H9 (cell line): ENCODE data around the gene AKT3. TPM values are rescaled to one million over a fixed set of nuclear protein-coding genes. Genes with fewer than 3 reads are reported as not detected.

Source experiments
- DNase-seq: peaks from one replicate; pipeline ENCODE4 v3.0.0-alpha.2; 2017
- H2AFZ ChIP-seq: one replicate; pipeline ENCODE4 v1.6.1; 2013; ENCODE audit warnings: mild to moderate bottlenecking, low read length, control low read depth, moderate library complexity
- H2AK5ac ChIP-seq: 2 replicates; pipeline ENCODE4 v1.6.1; 2013; ENCODE audit warnings: low read length, control low read depth, mixed read lengths; ENCODE audit not compliant: insufficient read length
- H2BK120ac ChIP-seq: one replicate; pipeline ENCODE4 v1.6.1; 2013; ENCODE audit warnings: low read depth, mild to moderate bottlenecking, low read length, control low read depth, inconsistent platforms; ENCODE audit not compliant: poor library complexity, severe bottlenecking
- H2BK12ac ChIP-seq: 2 replicates; pipeline ENCODE4 v1.6.1; 2013; ENCODE audit warnings: low read length, control low read depth, mixed read lengths, low read depth; ENCODE audit not compliant: insufficient read length
- H2BK15ac ChIP-seq: 2 replicates; pipeline ENCODE4 v1.6.1; 2013; ENCODE audit warnings: low read depth, low read length, control low read depth
- H2BK20ac ChIP-seq: one replicate; pipeline ENCODE4 v1.6.1; 2013; ENCODE audit warnings: low read depth, mild to moderate bottlenecking, low read length, control low read depth, inconsistent platforms; ENCODE audit not compliant: poor library complexity, severe bottlenecking
- H2BK5ac ChIP-seq: 2 replicates; pipeline ENCODE4 v1.6.1; 2013; ENCODE audit warnings: low read length, control low read depth, mixed read lengths; ENCODE audit not compliant: insufficient read length
- H3K14ac ChIP-seq: 2 replicates; pipeline ENCODE4 v1.6.1; 2013; ENCODE audit warnings: low read length, control low read depth; ENCODE audit not compliant: insufficient read depth
- H3K18ac ChIP-seq: 2 replicates; pipeline ENCODE4 v1.6.1; 2013; ENCODE audit warnings: low read depth, mild to moderate bottlenecking, mixed read lengths, low read length, control low read depth; ENCODE audit not compliant: insufficient read length
- H3K23ac ChIP-seq: 2 replicates; pipeline ENCODE4 v1.6.1; 2013; ENCODE audit warnings: low read length, control low read depth, mixed read lengths, low read depth; ENCODE audit not compliant: insufficient read length
- H3K23me2 ChIP-seq: 2 replicates; pipeline ENCODE4 v1.6.1; 2013; ENCODE audit warnings: low read depth, mild to moderate bottlenecking, mixed read lengths, low read length, control low read depth; ENCODE audit not compliant: insufficient read length, poor library complexity, severe bottlenecking
- H3K27ac ChIP-seq: 2 replicates; pipeline ENCODE4 v1.5.1; 2013; ENCODE audit warnings: low read length, control low read depth, mixed read lengths, low read depth; ENCODE audit not compliant: insufficient read length
- H3K27me3 ChIP-seq: 2 replicates; pipeline ENCODE4 v1.6.1; 2013; ENCODE audit warnings: low read length, control low read depth, inconsistent platforms; ENCODE audit not compliant: insufficient read depth
- H3K4ac ChIP-seq: 2 replicates; pipeline ENCODE4 v1.6.1; 2013; ENCODE audit warnings: low read depth, mild to moderate bottlenecking, control low read depth, inconsistent platforms, low read length, moderate library complexity
- H3K4me1 ChIP-seq: 2 replicates; pipeline ENCODE4 v1.6.1; 2013; ENCODE audit warnings: low read length, control low read depth, inconsistent platforms; ENCODE audit not compliant: insufficient read depth
- H3K4me2 ChIP-seq: 2 replicates; pipeline ENCODE4 v1.6.1; 2013; ENCODE audit warnings: low read length, control low read depth, mixed read lengths; ENCODE audit not compliant: insufficient read length, insufficient read depth
- H3K56ac ChIP-seq: 2 replicates; pipeline ENCODE4 v1.6.1; 2013; ENCODE audit warnings: low read depth, mild to moderate bottlenecking, mixed read lengths, low read length, control low read depth; ENCODE audit not compliant: insufficient read length
- H3K79me1 ChIP-seq: 2 replicates; pipeline ENCODE4 v1.6.1; 2013; ENCODE audit warnings: low read depth, mild to moderate bottlenecking, moderate library complexity, low read length, control low read depth, inconsistent platforms; ENCODE audit not compliant: insufficient read depth, poor library complexity, severe bottlenecking
- H3K79me2 ChIP-seq: 2 replicates; pipeline ENCODE4 v1.6.1; 2013; ENCODE audit warnings: low read length, control low read depth, inconsistent platforms; ENCODE audit not compliant: insufficient read depth
- H3K9ac ChIP-seq: 2 replicates; pipeline ENCODE4 v1.6.1; 2013; ENCODE audit warnings: low read length, control low read depth, mixed read lengths; ENCODE audit not compliant: insufficient read length; ENCODE audit errors: extremely low read depth
- H3K9me3 ChIP-seq: one replicate; pipeline ENCODE4 v1.6.1; 2013; ENCODE audit warnings: low read depth, low read length, inconsistent platforms; ENCODE audit not compliant: control insufficient read depth
- H3T11ph ChIP-seq: one replicate; pipeline ENCODE4 v1.6.1; 2013; ENCODE audit warnings: mild to moderate bottlenecking, low read length, control low read depth, inconsistent platforms
- H4K20me1 ChIP-seq: one replicate; pipeline ENCODE4 v1.6.1; 2013; ENCODE audit not compliant: control insufficient read depth, insufficient read length, insufficient read depth
- H4K5ac ChIP-seq: 2 replicates; pipeline ENCODE4 v1.6.1; 2013; ENCODE audit warnings: low read depth, mild to moderate bottlenecking, mixed read lengths, low read length, control low read depth; ENCODE audit not compliant: insufficient read length
- H4K8ac ChIP-seq: replicated peaks from 2 replicates; pipeline ENCODE4 v1.6.1; 2013; ENCODE audit warnings: low read length, control low read depth, mixed read lengths, low read depth; ENCODE audit not compliant: insufficient read length
- H4K91ac ChIP-seq: 2 replicates; pipeline ENCODE4 v1.6.1; 2013; ENCODE audit warnings: low read depth, mild to moderate bottlenecking, moderate library complexity, mixed read lengths, low read length, control low read depth; ENCODE audit not compliant: insufficient read length
- H3K27ac Mint-ChIP-seq, 3 experiments: 2 replicates in 2 of 3; 3 replicates in 1 of 3; pipeline ENCODE4 v1.8.0; 2020 to 2021; ENCODE audit warnings: mixed read lengths in 3 of 3, mild to moderate bottlenecking in 1 of 3, moderate library complexity in 1 of 3
- H3K27me3 Mint-ChIP-seq: 2 replicates; pipeline ENCODE4 v1.8.0; 2021; ENCODE audit warnings: low read depth, mild to moderate bottlenecking, moderate library complexity, mixed read lengths
- H3K36me3 Mint-ChIP-seq, 3 experiments: 2 replicates in 2 of 3; 3 replicates in 1 of 3; pipeline ENCODE4 v1.8.0; 2020 to 2021; ENCODE audit warnings: low read depth in 3 of 3, mixed read lengths in 3 of 3; ENCODE audit not compliant: insufficient read depth in 1 of 3
- H3K4me1 Mint-ChIP-seq, 2 experiments: 2 replicates each; pipeline ENCODE4 v1.8.0; 2020; ENCODE audit warnings: mixed read lengths in 2 of 2
- H3K4me3 Mint-ChIP-seq, 2 experiments: 2 replicates in 1 of 2; 3 replicates in 1 of 2; pipeline ENCODE4 v1.8.0; 2020 to 2021; ENCODE audit warnings: mild to moderate bottlenecking in 2 of 2, mixed read lengths in 2 of 2, moderate library complexity in 1 of 2
- H3K9me3 Mint-ChIP-seq, 2 experiments: 2 replicates in 1 of 2; 3 replicates in 1 of 2; pipeline ENCODE4 v1.8.0; 2020; ENCODE audit warnings: mild to moderate bottlenecking in 2 of 2, mixed read lengths in 2 of 2, moderate library complexity in 1 of 2
- CTCF ChIP-seq: fragments of 200-600 bp; sonication (generic); conservative IDR thresholded peaks from 3 replicates; pipeline ENCODE4 v1.8.0; 2021; ENCODE audit warnings: antibody characterized with exemption, mild to moderate bottlenecking
- WGBS: extraction: QIAGEN DNeasy Blood & Tissue Kit; methylation state at CpG from one replicate; pipeline ENCODE4 v1.1.7; 2013; ENCODE audit warnings: missing lambda C conversion rate, low lambda C conversion rate, mixed read lengths; ENCODE audit not compliant: insufficient read length; ENCODE audit errors: extremely low coverage; 5-methylcytosine and 5-hydroxymethylcytosine counted together
- total RNA-seq: library from RNA; stranded (reverse); gene quantifications from 2 replicates; pipeline ENCODE4 v1.2.1, GENCODE V29; 2021

Gene AKT3
- total RNA-seq, 1 experiment from 2014 or later, result 27.8 TPM

- TF ChIP-seq CTCF, result no peak
- H3K4me2 ChIP-seq, result no peak overlapping the region
- no peak overlapping the region for H4K8ac ChIP-seq
- H2AFZ ChIP-seq, result no peak overlapping the region
- WGBS, result no CpG with 5 or more reads among the region's 8 CpGs
- H3K27me3 Mint-ChIP-seq, result no peaks in the 10 kb centered on the region
- H3K27ac ChIP-seq, result no peak overlapping the region
- no peaks in the 10 kb centered on the region for H3K9me3 ChIP-seq
- peaks cover 8 to 16% (median 15%) of the 10 kb centered on the region in 3 experiments for H3K36me3 Mint-ChIP-seq
- H3K9ac ChIP-seq, result no peak overlapping the region
- H3K23me2 ChIP-seq, result no peaks in the 10 kb centered on the region
- no peak overlapping the region for H3T11ph ChIP-seq
- no peaks in the 10 kb centered on the region for H3K9me3 Mint-ChIP-seq
- no peak for DNase-seq
- H3K79me1 ChIP-seq, result no peaks in the 10 kb centered on the region
- H2BK20ac ChIP-seq, result no peak overlapping the region
- no peak overlapping the region for H3K18ac ChIP-seq
- H3K27ac Mint-ChIP-seq, result 0 out of 7 replicates have a peak overlapping the region, but pooled peaks of 1 of the 3 experiments have one; percentile 13
- H3K27me3 ChIP-seq, result no peaks in the 10 kb centered on the region
- H2BK12ac ChIP-seq, result no peak overlapping the region
- no peak overlapping the region for H2BK15ac ChIP-seq
- H3K79me2 ChIP-seq, result no peaks in the 10 kb centered on the region
- H3K4me1 Mint-ChIP-seq, result peaks cover 28 to 33% of the 10 kb centered on the region in 2 experiments
- H3K4me1 ChIP-seq, result peaks cover 10% of the 10 kb centered on the region; the same call in 1 of the 2 replicates
- H2BK5ac ChIP-seq, result no peak overlapping the region
- H2AK5ac ChIP-seq, result no peak overlapping the region
- no peaks in the 10 kb centered on the region for H4K20me1 ChIP-seq
- H3K23ac ChIP-seq, result no peak overlapping the region
- H4K5ac ChIP-seq, result no peak overlapping the region
- H4K91ac ChIP-seq, result no peak overlapping the region
- no peak overlapping the region for H3K4ac ChIP-seq
- H3K4me3 Mint-ChIP-seq, result no peak overlapping the region
- no peak overlapping the region for H3K56ac ChIP-seq
- H3K14ac ChIP-seq, result 0 out of 2 replicates have a peak overlapping the region, but pooled peaks have one; percentile 2
- no peak overlapping the region for H2BK120ac ChIP-seq
Observed at GRCh38 chr1:243507672-243508302, 342.3 kb downstream of the AKT3 start.
